A549 treated with RU486 at 1 μM for 4 hours (cell line): ENCODE results near the gene KRTAP19-3. TPM values are rescaled to one million over a fixed set of nuclear protein-coding genes. Genes with fewer than 3 reads are reported as not detected.

Experiments
- total RNA-seq: library from RNA; stranded (reverse); fragments of 200-300 nt; extraction: Qiagen RNA extraction; gene quantifications from 5 replicates; pipeline ENCODE4 v1.2.3, GENCODE V29; 2022; ENCODE audit warnings: low read depth

Gene KRTAP19-3
- total RNA-seq, result not detected in 5 replicates

GRCh38 chr21:30491963-30492428 lies at the start of gene KRTAP19-3:
KRTAP19-3 (minus strand) TSS chr21:30492013; CDS start chr21:30491957, 56 bp downstream.

GRCh38 chr21:30502041-30502440 lies 10.2 kb upstream of the KRTAP19-3 start, which contains the start of gene KRTAP19-5:
KRTAP19-5 (minus strand) TSS chr21:30502141; CDS start chr21:30502090, 51 bp downstream.

GRCh38 chr21:30497065-30497464 lies 5.3 kb upstream of the KRTAP19-3 start, which contains the start of gene KRTAP19-4:
KRTAP19-4 (minus strand) TSS chr21:30497165; CDS start chr21:30497110, 55 bp downstream.

DNA sequence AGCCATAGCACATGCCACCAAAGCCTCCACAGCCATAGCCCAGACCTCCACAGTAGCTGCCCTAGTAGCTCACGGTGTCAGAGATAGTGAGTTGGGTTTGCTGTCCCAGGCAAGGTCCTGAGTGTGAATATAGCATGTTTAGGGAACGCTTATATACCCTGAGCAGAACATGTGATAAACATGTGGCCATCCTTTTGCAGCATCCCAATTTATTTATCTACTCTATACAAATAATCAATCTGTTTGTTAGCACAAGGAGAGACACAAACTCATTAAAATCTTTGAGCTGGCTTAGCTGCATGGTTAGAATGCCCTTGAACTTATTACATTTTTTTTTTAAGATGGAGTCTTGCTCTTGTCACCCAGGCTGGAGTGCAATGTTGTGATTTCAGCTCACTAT lies 4.5 kb downstream of the KRTAP19-3 start, which contains the start of gene KRTAP19-2:
TSS of gene KRTAP19-2 (minus strand) at position 101 of the 400 bp plus-strand sequence. CDS start at position 13, 88 bp downstream.

DNA sequence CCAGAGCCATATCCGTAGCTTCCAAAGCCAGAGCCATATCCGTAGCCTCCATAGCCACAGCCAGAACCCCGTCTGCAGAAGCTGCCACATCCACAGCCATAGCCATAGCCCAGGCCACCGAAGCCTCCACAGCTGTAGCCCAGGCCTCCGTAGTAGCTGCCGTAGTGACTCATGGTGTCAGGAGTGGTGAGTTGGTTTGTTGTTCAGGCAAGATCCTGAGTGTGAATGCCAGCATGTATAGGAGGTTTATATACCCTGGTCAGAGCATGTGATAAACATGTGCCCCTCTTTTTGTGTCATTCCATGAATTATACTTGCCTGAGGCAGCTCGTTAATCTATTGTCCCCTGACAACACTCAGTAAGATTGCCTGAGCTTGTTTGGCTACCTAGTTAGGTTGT lies 11.7 kb downstream of the KRTAP19-3 start, which contains the start of gene KRTAP19-1:
TSS of gene KRTAP19-1 (minus strand) at position 223 of the 400 bp plus-strand sequence. CDS start at position 173, 50 bp downstream.

Other genes starting within 250 kb of the KRTAP19-3 start
- not detected in 5 replicates for gene KRTAP24-1, start 209.1 kb downstream of the KRTAP19-3 start, total RNA-seq
- not detected in 5 replicates for gene KRTAP25-1, start 202.5 kb downstream of the KRTAP19-3 start, total RNA-seq
- gene KRTAP26-1, start 171.7 kb downstream of the KRTAP19-3 start, total RNA-seq, result not detected in 5 replicates
- not detected in 5 replicates for gene KRTAP27-1, start 154.3 kb downstream of the KRTAP19-3 start, total RNA-seq
- gene KRTAP23-1, start 143.4 kb downstream of the KRTAP19-3 start, total RNA-seq, result not detected in 5 replicates
- not detected in 5 replicates for gene KRTAP13-2, start 119.7 kb downstream of the KRTAP19-3 start, total RNA-seq
- not detected in 5 replicates for gene KRTAP13-1, start 96.0 kb downstream of the KRTAP19-3 start, total RNA-seq
- gene KRTAP13-3, start 66.1 kb downstream of the KRTAP19-3 start, total RNA-seq, result not detected in 5 replicates
- not detected in 5 replicates for gene KRTAP13-4, start 61.8 kb downstream of the KRTAP19-3 start, total RNA-seq
- gene KRTAP15-1, start 51.7 kb downstream of the KRTAP19-3 start, total RNA-seq, result not detected in 5 replicates
- gene KRTAP19-1, start 11.6 kb downstream of the KRTAP19-3 start, total RNA-seq, result not detected in 5 replicates
- not detected in 5 replicates for gene KRTAP19-2, start 4.6 kb downstream of the KRTAP19-3 start, total RNA-seq
- not detected in 5 replicates for gene KRTAP19-4, start 5.2 kb upstream of the KRTAP19-3 start, total RNA-seq
- not detected in 5 replicates for gene KRTAP19-5, start 10.1 kb upstream of the KRTAP19-3 start, total RNA-seq
- not detected in 5 replicates for gene KRTAP19-6, start 49.9 kb upstream of the KRTAP19-3 start, total RNA-seq
- not detected in 5 replicates for gene KRTAP19-7, start 69.3 kb upstream of the KRTAP19-3 start, total RNA-seq
- not detected in 5 replicates for gene KRTAP22-2, start 98.4 kb upstream of the KRTAP19-3 start, total RNA-seq
- not detected in 5 replicates for gene KRTAP6-3, start 100.4 kb upstream of the KRTAP19-3 start, total RNA-seq
- not detected in 5 replicates for gene KRTAP6-2, start 106.9 kb upstream of the KRTAP19-3 start, total RNA-seq
- gene KRTAP22-1, start 109.1 kb upstream of the KRTAP19-3 start, total RNA-seq, result not detected in 5 replicates
- not detected in 5 replicates for gene KRTAP6-1, start 121.9 kb upstream of the KRTAP19-3 start, total RNA-seq
- not detected in 5 replicates for gene KRTAP20-1, start 124.4 kb upstream of the KRTAP19-3 start, total RNA-seq
- gene KRTAP20-4, start 128.6 kb upstream of the KRTAP19-3 start, total RNA-seq, result not detected in 5 replicates
- gene KRTAP20-2, start 143.2 kb upstream of the KRTAP19-3 start, total RNA-seq, result not detected in 5 replicates
- gene KRTAP20-3, start 150.9 kb upstream of the KRTAP19-3 start, total RNA-seq, result not detected in 5 replicates
- gene KRTAP21-3, start 226.8 kb upstream of the KRTAP19-3 start, total RNA-seq, result not detected in 5 replicates